Stimulated activated CD8-positive, alpha-beta memory T cell treated with anti-CD3 and anti-CD28 coated beads, Interleukin-4, amount 100 ng/mL, for 1 hour (primary cell): ENCODE data around the gene HADH.

Source experiments
- DNase-seq, 2 donors: peaks; one replicate each; pipeline ENCODE4 v3.0.0-alpha.2; 2020; ENCODE audit warnings: low read depth in 2 of 2, low spot score in 1 of 2

The HADH gene

DNA sequence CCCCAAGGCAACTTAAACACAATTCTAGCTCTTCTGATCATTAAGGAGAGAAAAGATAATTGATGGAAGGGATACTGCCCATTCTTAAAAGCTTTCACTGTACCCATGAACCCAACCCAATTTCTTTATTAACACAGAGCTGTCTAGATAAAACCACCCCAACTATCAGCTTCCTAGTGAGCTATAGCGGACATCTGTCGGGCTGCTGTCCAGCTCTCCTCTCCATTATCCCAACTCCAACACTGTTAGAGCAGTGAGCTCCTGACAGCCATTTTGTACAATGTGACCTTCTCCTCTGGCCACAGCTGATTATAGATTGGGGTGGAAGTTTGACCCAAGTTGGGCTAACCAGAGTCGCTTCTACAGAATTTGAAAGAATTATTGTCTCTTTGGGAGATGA lies 66.1 kb downstream of the HADH start:
- DNase-seq = no peak

DNA sequence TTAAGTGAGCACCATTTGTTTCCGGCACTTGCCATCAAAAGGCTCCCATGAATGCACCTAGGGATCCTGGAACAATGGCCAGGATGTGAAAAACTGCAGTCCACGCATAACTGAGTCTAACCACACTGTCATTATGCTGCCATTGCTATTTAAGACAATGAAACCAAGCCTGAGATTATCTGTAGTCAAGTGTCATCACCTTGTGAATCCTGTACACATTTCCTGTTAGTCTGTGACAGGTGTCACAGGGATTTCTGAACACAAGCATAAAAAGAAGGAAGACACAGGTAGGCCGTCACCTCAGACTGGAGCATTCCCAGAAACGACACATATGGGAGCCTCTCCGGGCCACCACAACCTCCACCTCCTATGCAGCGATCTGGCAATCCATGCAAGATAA lies 66.7 kb downstream of the HADH start:
- no peak for DNase-seq

- no peak for DNase-seq
These were observed 69.2 kb downstream of the HADH start for GRCh38 chr4:108058685-108059440.

- no peak for DNase-seq
These were observed 70.5 kb downstream of the HADH start for GRCh38 chr4:108060164-108060563.

DNA sequence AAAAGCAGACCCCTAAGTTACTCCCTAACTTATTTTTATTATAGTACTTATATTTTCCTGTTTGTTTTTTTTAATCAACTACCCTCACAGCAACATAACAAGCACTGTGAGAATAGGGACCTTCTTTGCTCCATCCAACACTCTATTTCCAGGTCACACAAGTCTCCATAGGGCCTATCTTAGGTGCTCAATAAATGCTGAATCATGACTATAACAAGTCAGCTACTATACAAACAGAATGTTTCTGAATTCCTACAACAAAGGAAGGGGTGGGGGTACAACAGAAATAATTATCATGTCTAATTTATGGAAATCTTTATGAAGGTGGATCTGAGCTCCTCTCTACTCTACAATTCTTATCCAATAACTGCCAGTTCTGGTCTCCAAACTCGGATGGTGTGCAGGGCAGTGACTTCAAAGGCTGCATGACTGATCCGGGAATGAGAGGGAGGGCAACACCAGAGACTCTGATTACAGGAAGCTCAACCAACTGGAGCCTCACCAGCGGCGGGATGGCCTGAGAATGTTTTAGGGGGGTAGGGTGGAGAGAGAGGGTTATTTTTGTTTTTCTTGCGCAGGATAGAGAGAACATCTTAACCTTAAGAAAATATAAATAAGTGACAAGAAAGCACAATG lies 71.1 kb downstream of the HADH start:
- no peak for DNase-seq

- no peak for DNase-seq
These were observed 78.8 kb downstream of the HADH start for GRCh38 chr4:108068442-108068841.

GRCh38 chr4:108070775-108071174 lies 81.1 kb downstream of the HADH start:
- no peak for DNase-seq

GRCh38 chr4:108072300-108072699 lies 82.6 kb downstream of the HADH start:
- peak in 1 of 2 donors; percentile 48 for DNase-seq

DNA sequence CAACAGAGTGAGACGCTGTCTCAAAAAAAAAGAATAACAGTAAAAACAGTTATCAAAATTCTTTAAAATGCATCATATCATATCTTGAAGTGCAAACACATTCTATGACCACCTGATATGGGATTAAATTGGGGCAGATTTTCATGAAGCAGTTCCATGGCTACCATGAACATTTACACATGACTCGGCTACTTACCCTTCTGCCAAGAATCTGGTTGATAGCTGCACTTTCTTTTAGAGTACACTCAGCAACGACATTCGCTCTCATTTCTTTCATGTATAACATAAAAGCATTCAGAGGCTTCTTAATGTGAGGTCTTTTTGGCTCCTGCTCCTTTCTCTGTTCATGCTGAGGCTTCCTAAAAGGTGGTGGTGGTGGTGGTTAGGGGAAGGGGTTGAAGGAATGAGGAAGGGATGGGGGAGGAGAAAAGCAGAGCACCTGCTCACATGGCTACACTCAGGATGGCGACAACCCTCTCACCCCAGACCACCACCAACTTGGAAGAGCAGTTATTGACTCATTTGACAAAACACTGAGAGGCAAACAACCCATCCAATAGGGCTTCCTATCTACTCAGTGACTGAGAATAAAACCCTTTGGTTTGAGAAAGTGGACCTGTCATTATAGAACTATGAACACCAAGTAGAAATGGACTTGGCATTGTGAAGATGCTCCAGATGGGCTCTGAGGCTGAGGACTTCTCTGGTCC lies 88.5 kb downstream of the HADH start:
- no peak for DNase-seq

DNA sequence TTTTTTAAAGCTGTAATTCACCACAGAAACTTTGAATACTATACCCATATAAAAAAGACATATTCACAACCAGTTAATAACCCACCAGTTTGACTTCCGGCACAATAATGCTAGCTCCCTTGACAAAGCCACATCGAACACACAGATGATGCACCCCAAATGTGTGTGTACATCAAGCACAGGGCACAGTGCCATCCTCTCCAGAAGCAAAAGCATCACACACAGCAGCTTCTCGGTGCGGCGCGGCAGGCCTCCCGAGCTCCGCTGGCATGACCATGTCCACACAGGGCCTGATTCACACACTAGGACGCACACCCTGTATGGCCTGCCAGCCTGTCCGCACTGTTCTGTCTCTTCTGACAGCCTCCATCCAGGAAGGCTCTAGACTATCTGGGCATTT lies 91.1 kb downstream of the HADH start:
- DNase-seq = peak in 1 of 2 donors; percentile 17

GRCh38 chr4:108081256-108081655 lies 91.6 kb downstream of the HADH start:
- DNase-seq = no peak
